H9 (cell line): Measurements from ENCODE around the gene ZNF587. TPM values are rescaled to one million over a fixed set of nuclear protein-coding genes. Genes with fewer than 3 reads are reported as not detected.
A peak's percentile ranks its signal among the peaks of the same experiment; 100 is the strongest.

ENCODE experiments used
- DNase-seq: peaks from one replicate; pipeline ENCODE4 v3.0.0-alpha.2; 2017
- H2AFZ ChIP-seq: one replicate; pipeline ENCODE4 v1.6.1; 2013; ENCODE audit warnings: mild to moderate bottlenecking, low read length, control low read depth, moderate library complexity
- H2AK5ac ChIP-seq: 2 replicates; pipeline ENCODE4 v1.6.1; 2013; ENCODE audit warnings: low read length, control low read depth, mixed read lengths; ENCODE audit not compliant: insufficient read length
- H2BK120ac ChIP-seq: one replicate; pipeline ENCODE4 v1.6.1; 2013; ENCODE audit warnings: low read depth, mild to moderate bottlenecking, low read length, control low read depth, inconsistent platforms; ENCODE audit not compliant: poor library complexity, severe bottlenecking
- H2BK12ac ChIP-seq: 2 replicates; pipeline ENCODE4 v1.6.1; 2013; ENCODE audit warnings: low read length, control low read depth, mixed read lengths, low read depth; ENCODE audit not compliant: insufficient read length
- H2BK15ac ChIP-seq: 2 replicates; pipeline ENCODE4 v1.6.1; 2013; ENCODE audit warnings: low read depth, low read length, control low read depth
- H2BK20ac ChIP-seq: one replicate; pipeline ENCODE4 v1.6.1; 2013; ENCODE audit warnings: low read depth, mild to moderate bottlenecking, low read length, control low read depth, inconsistent platforms; ENCODE audit not compliant: poor library complexity, severe bottlenecking
- H2BK5ac ChIP-seq: 2 replicates; pipeline ENCODE4 v1.6.1; 2013; ENCODE audit warnings: low read length, control low read depth, mixed read lengths; ENCODE audit not compliant: insufficient read length
- H3K14ac ChIP-seq: 2 replicates; pipeline ENCODE4 v1.6.1; 2013; ENCODE audit warnings: low read length, control low read depth; ENCODE audit not compliant: insufficient read depth
- H3K18ac ChIP-seq: 2 replicates; pipeline ENCODE4 v1.6.1; 2013; ENCODE audit warnings: low read depth, mild to moderate bottlenecking, mixed read lengths, low read length, control low read depth; ENCODE audit not compliant: insufficient read length
- H3K23ac ChIP-seq: 2 replicates; pipeline ENCODE4 v1.6.1; 2013; ENCODE audit warnings: low read length, control low read depth, mixed read lengths, low read depth; ENCODE audit not compliant: insufficient read length
- H3K23me2 ChIP-seq: 2 replicates; pipeline ENCODE4 v1.6.1; 2013; ENCODE audit warnings: low read depth, mild to moderate bottlenecking, mixed read lengths, low read length, control low read depth; ENCODE audit not compliant: insufficient read length, poor library complexity, severe bottlenecking
- H3K27ac ChIP-seq: 2 replicates; pipeline ENCODE4 v1.5.1; 2013; ENCODE audit warnings: low read length, control low read depth, mixed read lengths, low read depth; ENCODE audit not compliant: insufficient read length
- H3K27me3 ChIP-seq: 2 replicates; pipeline ENCODE4 v1.6.1; 2013; ENCODE audit warnings: low read length, control low read depth, inconsistent platforms; ENCODE audit not compliant: insufficient read depth
- H3K4ac ChIP-seq: 2 replicates; pipeline ENCODE4 v1.6.1; 2013; ENCODE audit warnings: low read depth, mild to moderate bottlenecking, control low read depth, inconsistent platforms, low read length, moderate library complexity
- H3K4me1 ChIP-seq: 2 replicates; pipeline ENCODE4 v1.6.1; 2013; ENCODE audit warnings: low read length, control low read depth, inconsistent platforms; ENCODE audit not compliant: insufficient read depth
- H3K4me2 ChIP-seq: 2 replicates; pipeline ENCODE4 v1.6.1; 2013; ENCODE audit warnings: low read length, control low read depth, mixed read lengths; ENCODE audit not compliant: insufficient read length, insufficient read depth
- H3K56ac ChIP-seq: 2 replicates; pipeline ENCODE4 v1.6.1; 2013; ENCODE audit warnings: low read depth, mild to moderate bottlenecking, mixed read lengths, low read length, control low read depth; ENCODE audit not compliant: insufficient read length
- H3K79me1 ChIP-seq: 2 replicates; pipeline ENCODE4 v1.6.1; 2013; ENCODE audit warnings: low read depth, mild to moderate bottlenecking, moderate library complexity, low read length, control low read depth, inconsistent platforms; ENCODE audit not compliant: insufficient read depth, poor library complexity, severe bottlenecking
- H3K79me2 ChIP-seq: 2 replicates; pipeline ENCODE4 v1.6.1; 2013; ENCODE audit warnings: low read length, control low read depth, inconsistent platforms; ENCODE audit not compliant: insufficient read depth
- H3K9ac ChIP-seq: 2 replicates; pipeline ENCODE4 v1.6.1; 2013; ENCODE audit warnings: low read length, control low read depth, mixed read lengths; ENCODE audit not compliant: insufficient read length; ENCODE audit errors: extremely low read depth
- H3K9me3 ChIP-seq: one replicate; pipeline ENCODE4 v1.6.1; 2013; ENCODE audit warnings: low read depth, low read length, inconsistent platforms; ENCODE audit not compliant: control insufficient read depth
- H3T11ph ChIP-seq: one replicate; pipeline ENCODE4 v1.6.1; 2013; ENCODE audit warnings: mild to moderate bottlenecking, low read length, control low read depth, inconsistent platforms
- H4K20me1 ChIP-seq: one replicate; pipeline ENCODE4 v1.6.1; 2013; ENCODE audit not compliant: control insufficient read depth, insufficient read length, insufficient read depth
- H4K5ac ChIP-seq: 2 replicates; pipeline ENCODE4 v1.6.1; 2013; ENCODE audit warnings: low read depth, mild to moderate bottlenecking, mixed read lengths, low read length, control low read depth; ENCODE audit not compliant: insufficient read length
- H4K8ac ChIP-seq: replicated peaks from 2 replicates; pipeline ENCODE4 v1.6.1; 2013; ENCODE audit warnings: low read length, control low read depth, mixed read lengths, low read depth; ENCODE audit not compliant: insufficient read length
- H4K91ac ChIP-seq: 2 replicates; pipeline ENCODE4 v1.6.1; 2013; ENCODE audit warnings: low read depth, mild to moderate bottlenecking, moderate library complexity, mixed read lengths, low read length, control low read depth; ENCODE audit not compliant: insufficient read length
- H3K27ac Mint-ChIP-seq, 3 experiments: 2 replicates in 2 of 3; 3 replicates in 1 of 3; pipeline ENCODE4 v1.8.0; 2020 to 2021; ENCODE audit warnings: mixed read lengths in 3 of 3, mild to moderate bottlenecking in 1 of 3, moderate library complexity in 1 of 3
- H3K27me3 Mint-ChIP-seq: 2 replicates; pipeline ENCODE4 v1.8.0; 2021; ENCODE audit warnings: low read depth, mild to moderate bottlenecking, moderate library complexity, mixed read lengths
- H3K36me3 Mint-ChIP-seq, 3 experiments: 2 replicates in 2 of 3; 3 replicates in 1 of 3; pipeline ENCODE4 v1.8.0; 2020 to 2021; ENCODE audit warnings: low read depth in 3 of 3, mixed read lengths in 3 of 3; ENCODE audit not compliant: insufficient read depth in 1 of 3
- H3K4me1 Mint-ChIP-seq, 2 experiments: 2 replicates each; pipeline ENCODE4 v1.8.0; 2020; ENCODE audit warnings: mixed read lengths in 2 of 2
- H3K4me3 Mint-ChIP-seq, 2 experiments: 2 replicates in 1 of 2; 3 replicates in 1 of 2; pipeline ENCODE4 v1.8.0; 2020 to 2021; ENCODE audit warnings: mild to moderate bottlenecking in 2 of 2, mixed read lengths in 2 of 2, moderate library complexity in 1 of 2
- H3K9me3 Mint-ChIP-seq, 2 experiments: 2 replicates in 1 of 2; 3 replicates in 1 of 2; pipeline ENCODE4 v1.8.0; 2020; ENCODE audit warnings: mild to moderate bottlenecking in 2 of 2, mixed read lengths in 2 of 2, moderate library complexity in 1 of 2
- WGBS: extraction: QIAGEN DNeasy Blood & Tissue Kit; methylation state at CpG from one replicate; pipeline ENCODE4 v1.1.7; 2013; ENCODE audit warnings: missing lambda C conversion rate, low lambda C conversion rate, mixed read lengths; ENCODE audit not compliant: insufficient read length; ENCODE audit errors: extremely low coverage; 5-methylcytosine and 5-hydroxymethylcytosine counted together
- total RNA-seq: library from RNA; stranded (reverse); gene quantifications from 2 replicates; pipeline ENCODE4 v1.2.1, GENCODE V29; 2021
- TF ChIP-seq, protein P1 (sequence below): fragments of 200-600 bp; sonication (generic); conservative IDR thresholded peaks from 3 replicates; pipeline ENCODE4 v1.8.0; 2021; ENCODE audit warnings: antibody characterized with exemption, mild to moderate bottlenecking

ZNF587 gene
- total RNA-seq, 1 experiment from 2014 or later, result 40.0 TPM

DNA sequence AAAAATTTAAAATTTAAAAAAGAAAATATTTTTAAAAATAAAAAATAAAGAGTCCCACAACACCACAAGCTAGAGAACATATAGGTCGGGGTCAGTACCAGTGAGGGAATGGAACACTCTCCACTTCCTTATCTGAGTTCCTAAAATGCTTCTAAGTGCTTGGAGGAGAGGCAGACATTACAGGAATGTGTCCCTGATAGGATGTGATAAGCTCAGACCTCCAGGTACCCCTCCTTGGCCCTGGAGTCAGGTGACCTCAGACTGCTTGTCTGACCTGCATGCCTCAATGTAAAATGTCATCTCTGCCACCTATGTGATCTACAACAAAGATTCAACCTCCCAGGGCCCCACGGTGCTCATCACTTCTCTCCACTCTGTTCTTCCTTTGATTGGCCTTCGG lies 36.4 kb downstream of the ZNF587 start:
- Histone ChIP-seq H4K20me1 (no peaks in the 10 kb centered on the region), H2BK5ac (no peak overlapping the region), H3K18ac (no peak overlapping the region), H3T11ph (no peak overlapping the region), H3K79me2 (peaks cover 46% of the 10 kb centered on the region), H4K8ac (no peak overlapping the region), H2BK12ac (no peak overlapping the region), H2BK20ac (no peak overlapping the region), H3K9me3 (no peaks in the 10 kb centered on the region), H3K23me2 (peaks cover 10% of the 10 kb centered on the region), H3K23ac (no peak overlapping the region), H3K4ac (no peak overlapping the region), H3K4me1 (0 out of 2 replicates have a peak, but pooled peaks cover 3% of the 10 kb centered on the region), H3K79me1 (no peaks in the 10 kb centered on the region), H3K27ac (no peak overlapping the region), H3K56ac (no peak overlapping the region), H2AK5ac (no peak overlapping the region), H3K4me2 (peak overlapping the region; percentile 51), H3K27me3 (no peaks in the 10 kb centered on the region), H3K9ac (no peak overlapping the region), H4K91ac (no peak overlapping the region), H3K14ac (no peak overlapping the region), H4K5ac (no peak overlapping the region), H2BK15ac (no peak overlapping the region), H2AFZ (no peak overlapping the region), H2BK120ac (no peak overlapping the region)
- no CpG with 5 or more reads among the region's 3 CpGs for WGBS
- peaks cover 0 to 16% of the 10 kb centered on the region in 2 experiments; a peak in 3 of 5 replicates for H3K9me3 Mint-ChIP-seq
- peaks cover 43 to 55% (median 49%) of the 10 kb centered on the region in 3 experiments for H3K36me3 Mint-ChIP-seq
- H3K4me1 Mint-ChIP-seq, result peaks cover 38 to 48% of the 10 kb centered on the region in 2 experiments
- H3K27me3 Mint-ChIP-seq, result no peaks in the 10 kb centered on the region
- TF ChIP-seq, protein P1, sequence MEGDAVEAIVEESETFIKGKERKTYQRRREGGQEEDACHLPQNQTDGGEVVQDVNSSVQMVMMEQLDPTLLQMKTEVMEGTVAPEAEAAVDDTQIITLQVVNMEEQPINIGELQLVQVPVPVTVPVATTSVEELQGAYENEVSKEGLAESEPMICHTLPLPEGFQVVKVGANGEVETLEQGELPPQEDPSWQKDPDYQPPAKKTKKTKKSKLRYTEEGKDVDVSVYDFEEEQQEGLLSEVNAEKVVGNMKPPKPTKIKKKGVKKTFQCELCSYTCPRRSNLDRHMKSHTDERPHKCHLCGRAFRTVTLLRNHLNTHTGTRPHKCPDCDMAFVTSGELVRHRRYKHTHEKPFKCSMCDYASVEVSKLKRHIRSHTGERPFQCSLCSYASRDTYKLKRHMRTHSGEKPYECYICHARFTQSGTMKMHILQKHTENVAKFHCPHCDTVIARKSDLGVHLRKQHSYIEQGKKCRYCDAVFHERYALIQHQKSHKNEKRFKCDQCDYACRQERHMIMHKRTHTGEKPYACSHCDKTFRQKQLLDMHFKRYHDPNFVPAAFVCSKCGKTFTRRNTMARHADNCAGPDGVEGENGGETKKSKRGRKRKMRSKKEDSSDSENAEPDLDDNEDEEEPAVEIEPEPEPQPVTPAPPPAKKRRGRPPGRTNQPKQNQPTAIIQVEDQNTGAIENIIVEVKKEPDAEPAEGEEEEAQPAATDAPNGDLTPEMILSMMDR, result no peak
- H3K4me3 Mint-ChIP-seq, result peak overlapping the region; percentile 93 to 95
- peak overlapping the region; percentile 83 to 97 (median 89) for H3K27ac Mint-ChIP-seq
- no peak for DNase-seq
